GM12878 (cell line): ENCODE data around the gene TMPRSS6. TPM values are rescaled to one million over a fixed set of nuclear protein-coding genes. Genes with fewer than 3 reads are reported as not detected.

Experiments used
- ATAC-seq: fragments of 200-7000 bp; cut with Tn5 transposase; 3 replicates; pipeline ENCODE4 v1.9.1; 2020; ENCODE audit warnings: mild to moderate bottlenecking, moderate library complexity
- BruUV-seq: library from RNA; stranded (reverse); fragments of 400-500 nt; replicated peaks from 2 replicates; lab custom pipeline; 2021; lab: Mats Ljungman, UMichigan
- CTCF ChIA-PET: fragments of 300-600 bp; sonication (Branson Sonifier 250); formaldehyde crosslinking; extraction: SDS; loops from one replicate; lab custom pipeline; 2021; ENCODE audit warnings: inconsistent platforms; lab: Yijun Ruan, JAX
- POLR2A ChIA-PET: fragments of 350-600 bp; formaldehyde crosslinking; extraction: SDS; loops from one replicate; lab custom pipeline; 2021; ENCODE audit warnings: inconsistent platforms; lab: Charles Lee
- RAD21 ChIA-PET: fragments of 300-600 bp; sonication (Branson Sonifier 250); formaldehyde crosslinking; loops from one replicate; lab custom pipeline; 2023; ENCODE audit warnings: antibody characterized with exemption; ENCODE audit not compliant: unreplicated experiment; lab: Charles Lee
- SMC1A ChIA-PET: fragments of 300-600 bp; sonication (Branson Sonifier 250); formaldehyde crosslinking; loops from one replicate; lab custom pipeline; 2023; ENCODE audit not compliant: unreplicated experiment, uncharacterized antibody; lab: Charles Lee
- DNase-seq: peaks from one replicate; pipeline ENCODE4 v3.0.0-alpha.2; 2011; ENCODE audit warnings: low read depth, low spot score
- FAIRE-seq: peaks from 3 replicates; lab custom pipeline; 2011; peaks lifted over from hg19 to GRCh38; lab: Jason Lieb, UNC
- H2AFZ ChIP-seq: 2 replicates; pipeline ENCODE4 v1.6.0; 2011; ENCODE audit warnings: low read depth, low read length, control low read depth; ENCODE audit not compliant: control insufficient read depth
- H3K27ac ChIP-seq: 2 replicates; pipeline ENCODE4 v1.5.1; 2011; ENCODE audit warnings: control low read depth; ENCODE audit not compliant: control insufficient read depth, insufficient read depth
- H3K27me3 ChIP-seq, 2 experiments: replicated peaks in 1 of 2; 2 replicates each; pipeline versions ENCODE4 v1.6.0 to v1.6.1; 2011; ENCODE audit warnings: low read length in 1 of 2; ENCODE audit not compliant: control insufficient read depth in 2 of 2, insufficient read depth in 2 of 2
- H3K36me3 ChIP-seq, 2 experiments: 2 replicates each; pipeline ENCODE4 v1.5.1; 2011; ENCODE audit warnings: low read length in 1 of 2; ENCODE audit not compliant: control insufficient read depth in 2 of 2, insufficient read depth in 2 of 2
- H3K4me1 ChIP-seq: 2 replicates; pipeline ENCODE4 v1.6.1; 2011; ENCODE audit warnings: mild to moderate bottlenecking, low read length, moderate library complexity, mixed read lengths; ENCODE audit not compliant: control insufficient read depth, insufficient read depth
- H3K4me2 ChIP-seq: 2 replicates; pipeline ENCODE4 v1.6.0; 2011; ENCODE audit warnings: control low read depth; ENCODE audit not compliant: control insufficient read depth, insufficient read depth
- H3K4me3 ChIP-seq: fragments of 200-600 bp; sonication (generic); 2 replicates; pipeline ENCODE4 v1.5.1; 2016
- H3K79me2 ChIP-seq: 2 replicates; pipeline ENCODE4 v1.6.0; 2011; ENCODE audit warnings: low read length; ENCODE audit not compliant: control insufficient read depth, insufficient read depth
- H3K9ac ChIP-seq: 2 replicates; pipeline ENCODE4 v1.8.0; 2011; ENCODE audit warnings: low read length, control low read depth, mixed read lengths; ENCODE audit not compliant: control insufficient read depth, insufficient read depth
- H3K9me3 ChIP-seq: replicated peaks from 3 replicates; pipeline ENCODE4 v1.5.1; 2011; ENCODE audit warnings: mild to moderate bottlenecking, low read length; ENCODE audit not compliant: control insufficient read depth, insufficient read depth
- H4K20me1 ChIP-seq: 2 replicates; pipeline ENCODE4 v1.6.0; 2011; ENCODE audit not compliant: control insufficient read depth, insufficient read depth
- BACH1 ChIP-seq: fragments of 450-650 bp; IDR thresholded peaks from 2 replicates; pipeline ENCODE4 v1.6.1; 2017; ENCODE audit warnings: mild to moderate bottlenecking, borderline replicate concordance
- NFYA ChIP-seq: IDR thresholded peaks from 2 replicates; pipeline ENCODE4 v1.6.1; 2011; ENCODE audit warnings: low read depth, mild to moderate bottlenecking, low read length, improper control_type of control experiment, borderline replicate concordance
- NR2C1 ChIP-seq: fragments of 450-650 bp; IDR thresholded peaks from 2 replicates; pipeline ENCODE4 v1.6.1; 2017; ENCODE audit warnings: antibody characterized with exemption, mild to moderate bottlenecking, moderate library complexity
- SMAD1 ChIP-seq: fragments of 450-650 bp; IDR thresholded peaks from 2 replicates; pipeline ENCODE4 v1.6.1; 2018; ENCODE audit warnings: mild to moderate bottlenecking, low read depth; ENCODE audit not compliant: partially characterized antibody
- SP1 ChIP-seq: IDR thresholded peaks from one replicate; pipeline ENCODE4 v1.6.1; 2011; ENCODE audit warnings: low read depth, low read length
- SPI1 ChIP-seq: IDR thresholded peaks from 2 replicates; pipeline ENCODE4 v1.6.1; 2011; ENCODE audit warnings: low read depth, mild to moderate bottlenecking, low read length, moderate library complexity, borderline replicate concordance; ENCODE audit not compliant: insufficient read depth
- YY1 ChIP-seq: IDR thresholded peaks from 2 replicates; pipeline ENCODE4 v1.6.1; 2011; ENCODE audit warnings: low read depth, mild to moderate bottlenecking, low read length
- WGBS: methylation state at CpG from one replicate; pipeline ENCODE4 v1.1.6; 2016; ENCODE audit warnings: low lambda C conversion rate; ENCODE audit not compliant: insufficient replicate concordance, insufficient coverage; ENCODE audit errors: missing lambda C conversion rate; 5-methylcytosine and 5-hydroxymethylcytosine counted together
- in situ Hi-C: fragments of 300-500 bp; cut with MboI; formaldehyde crosslinking; loops from 9 replicates; pipeline ENCODE4 v1.14.3; 2018; ENCODE audit warnings: mixed read lengths
- intact Hi-C: fragments of 100-400 bp; cut with micrococcal nuclease; formaldehyde crosslinking; loops from one replicate; pipeline ENCODE4 v1.14.2; 2022; ENCODE audit not compliant: unreplicated experiment
- polyA plus RNA-seq, 11 experiments: library from polyadenylated mRNA; depleted of rRNA in 4 of 11; unstranded in 6 of 11; stranded (reverse) in 5 of 11; fragments of >200 nt; fragmentation: Nextera tagmentation in 4 of 11; fragmentation: Illumina TruSeq in 1 of 11; extraction: Ambion mirVana in 4 of 11; extraction: Trizol in 1 of 11; gene quantifications; 1 replicate in 1 of 11; 2 replicates in 10 of 11; pipeline versions ENCODE4 v1.2.1 to v1.2.3, GENCODE V29; 2011 to 2016; ENCODE audit warnings: inconsistent platforms in 2 of 11, missing spikeins in 2 of 11, low read depth in 1 of 11
- total RNA-seq, 4 experiments: library from RNA; depleted of rRNA in 3 of 4; stranded (reverse); fragments of >200 nt in 3 of 4; fragmentation: Illumina TruSeq in 1 of 4; extraction: Trizol in 1 of 4; gene quantifications; 2 replicates each; pipeline versions ENCODE4 v1.2.1 to v1.2.3, GENCODE V29; 2013 to 2021
- TF ChIP-seq, protein P1 (sequence below): fragments of 450-650 bp; IDR thresholded peaks from 2 replicates; pipeline ENCODE4 v1.6.1; 2017; ENCODE audit warnings: mild to moderate bottlenecking, low read depth, inconsistent platforms; ENCODE audit not compliant: poor library complexity, severe bottlenecking
- TF ChIP-seq, protein P2 (sequence below): fragments of 450-650 bp; IDR thresholded peaks from 2 replicates; pipeline ENCODE4 v1.6.1; 2014; ENCODE audit warnings: mild to moderate bottlenecking

TMPRSS6 gene
- total and polyA plus RNA-seq, 10 of the 15 experiments (the other 5 are each of a cell fraction or from before 2014, with no cell fraction given), result 0.06 to 0.69 (median 0.19) TPM; not detected in 6

DNA sequence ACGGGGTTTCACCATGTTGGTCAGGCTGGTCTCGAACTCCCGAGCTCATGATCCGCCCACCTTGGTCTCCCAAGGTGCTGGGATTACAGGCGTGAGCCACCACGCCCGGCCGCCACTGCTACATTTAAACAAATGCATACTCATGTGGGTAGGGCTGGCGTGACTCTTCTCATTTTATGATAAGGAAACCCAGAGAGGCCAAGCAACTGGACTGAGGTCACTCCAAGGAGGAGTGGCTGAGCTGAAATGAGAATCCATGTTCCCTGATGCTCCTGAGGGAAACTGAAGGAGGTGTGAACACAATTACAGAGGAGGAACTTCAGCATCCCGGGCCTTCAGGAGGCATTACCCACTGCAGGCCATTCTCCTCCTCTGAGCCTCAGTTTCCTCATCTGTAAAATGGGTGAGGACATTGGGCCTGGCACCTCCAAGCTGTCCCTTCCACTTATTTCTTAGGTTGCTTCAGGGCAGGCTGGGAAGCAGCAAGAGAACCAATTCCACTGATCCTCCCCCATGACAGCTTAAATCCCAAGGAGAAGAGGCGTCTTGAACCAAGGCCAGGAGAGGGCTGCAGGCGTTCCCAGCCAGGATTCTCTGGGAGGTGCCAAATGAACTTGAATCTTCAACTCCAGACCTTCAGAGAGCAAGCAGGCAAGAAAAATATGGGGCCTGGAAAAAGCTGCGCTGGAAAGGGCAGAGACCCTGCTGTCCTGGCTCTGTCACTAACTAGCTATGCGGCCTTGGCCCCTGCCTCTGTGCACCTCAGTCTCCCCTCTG lies 93.2 kb downstream of the TMPRSS6 start:
- Histone ChIP-seq H3K9ac (no peak overlapping the region), H3K27me3 (no peaks in the 10 kb centered on the region)
- SMC1A ChIA-PET, result interaction anchor here (1.2 kb wide), 1 partner anchor 27 kb away, joined by 4 read pairs; no protein-coding TSS in a partner anchor
- TF ChIP-seq BACH1 (no peak), SMAD1 (no peak)
- TF ChIP-seq, all 136 proteins: peak for 0
- in situ Hi-C loops, result no loop called here
- H3K4me1 ChIP-seq, result peaks cover 2% of the 10 kb centered on the region; the same call in 1 of the 2 replicates
- WGBS, result 80% methylated on average over 14 of the region's 14 CpGs
- FAIRE-seq, result no peak
- DNase-seq, result no peak
- H3K79me2 ChIP-seq, result peaks cover 2% of the 10 kb centered on the region; the same call in 1 of the 2 replicates
- H3K9me3 ChIP-seq, result no peaks in the 10 kb centered on the region
- H2AFZ ChIP-seq, result no peak overlapping the region
- ChIA-PET POLR2A (no interaction called here), CTCF (interaction anchor here (1.1 to 1.8 kb wide), 5 partner anchors 9 to 39 kb away, joined by 3 to 4 read pairs (median 4); no protein-coding TSS in a partner anchor), RAD21 (no interaction called here)
- no peak overlapping the region for H3K4me2 ChIP-seq
- no peak for ATAC-seq
- intact Hi-C loops, result no loop called here
- H4K20me1 ChIP-seq, result no peaks in the 10 kb centered on the region
- no peaks in the 10 kb centered on the region for H3K36me3 ChIP-seq
- no TSS peak for BruUV-seq
- H3K27ac ChIP-seq, result no peak overlapping the region
- no peak overlapping the region for H3K4me3 ChIP-seq

DNA sequence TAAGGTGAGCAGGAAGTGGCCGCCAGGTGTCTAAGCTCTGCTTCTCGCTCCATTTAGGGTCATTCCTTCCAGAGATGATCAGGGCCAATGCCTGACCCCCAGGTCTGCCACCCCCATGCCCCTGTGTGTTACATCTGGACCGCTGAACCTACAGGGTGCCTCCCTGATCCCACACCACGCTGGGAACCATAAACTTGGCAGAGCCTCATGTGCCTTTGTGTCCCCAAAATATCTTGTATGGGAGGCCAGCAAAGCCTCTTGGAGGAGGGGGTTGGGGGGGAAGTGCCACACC lies 94.0 kb downstream of the TMPRSS6 start:
- H3K9me3 ChIP-seq, result no peaks in the 10 kb centered on the region
- WGBS, result 54% methylated on average over 4 of the region's 4 CpGs
- FAIRE-seq (no peak), ATAC-seq (no peak), DNase-seq (no peak)
- H3K36me3 ChIP-seq, result no peaks in the 10 kb centered on the region
- RAD21 ChIA-PET, result no interaction called here
- no peaks in the 10 kb centered on the region for H3K27me3 ChIP-seq
- H3K4me2 ChIP-seq, result no peak overlapping the region
- H3K79me2 ChIP-seq, result peaks cover 2% of the 10 kb centered on the region; the same call in 1 of the 2 replicates
- no peak overlapping the region for H3K27ac ChIP-seq
- H3K4me1 ChIP-seq, result peaks cover 2% of the 10 kb centered on the region; the same call in 1 of the 2 replicates
- in situ Hi-C loops, result no loop called here
- CTCF ChIA-PET, result interaction anchor here (1.6 kb wide), 1 partner anchor 38 kb away, joined by 3 read pairs; no protein-coding TSS in a partner anchor
- no peaks in the 10 kb centered on the region for H4K20me1 ChIP-seq
- SMC1A ChIA-PET, result interaction anchor here (1.2 kb wide), 1 partner anchor 28 kb away, joined by 4 read pairs; no protein-coding TSS in a partner anchor
- BruUV-seq, result no TSS peak
- no peak overlapping the region for H3K4me3 ChIP-seq
- H3K9ac ChIP-seq, result no peak overlapping the region
- intact Hi-C loops, result no loop called here
- H2AFZ ChIP-seq, result no peak overlapping the region
- POLR2A ChIA-PET, result no interaction called here
- TF ChIP-seq NFYA (no peak), YY1 (no peak), NR2C1 (no peak), SPI1 (no peak), SP1 (no peak)
- TF ChIP-seq, protein P1, sequence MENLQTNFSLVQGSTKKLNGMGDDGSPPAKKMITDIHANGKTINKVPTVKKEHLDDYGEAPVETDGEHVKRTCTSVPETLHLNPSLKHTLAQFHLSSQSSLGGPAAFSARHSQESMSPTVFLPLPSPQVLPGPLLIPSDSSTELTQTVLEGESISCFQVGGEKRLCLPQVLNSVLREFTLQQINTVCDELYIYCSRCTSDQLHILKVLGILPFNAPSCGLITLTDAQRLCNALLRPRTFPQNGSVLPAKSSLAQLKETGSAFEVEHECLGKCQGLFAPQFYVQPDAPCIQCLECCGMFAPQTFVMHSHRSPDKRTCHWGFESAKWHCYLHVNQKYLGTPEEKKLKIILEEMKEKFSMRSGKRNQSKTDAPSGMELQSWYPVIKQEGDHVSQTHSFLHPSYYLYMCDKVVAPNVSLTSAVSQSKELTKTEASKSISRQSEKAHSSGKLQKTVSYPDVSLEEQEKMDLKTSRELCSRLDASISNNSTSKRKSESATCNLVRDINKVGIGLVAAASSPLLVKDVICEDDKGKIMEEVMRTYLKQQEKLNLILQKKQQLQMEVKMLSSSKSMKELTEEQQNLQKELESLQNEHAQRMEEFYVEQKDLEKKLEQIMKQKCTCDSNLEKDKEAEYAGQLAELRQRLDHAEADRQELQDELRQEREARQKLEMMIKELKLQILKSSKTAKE, result no peak
- TF ChIP-seq, protein P2, sequence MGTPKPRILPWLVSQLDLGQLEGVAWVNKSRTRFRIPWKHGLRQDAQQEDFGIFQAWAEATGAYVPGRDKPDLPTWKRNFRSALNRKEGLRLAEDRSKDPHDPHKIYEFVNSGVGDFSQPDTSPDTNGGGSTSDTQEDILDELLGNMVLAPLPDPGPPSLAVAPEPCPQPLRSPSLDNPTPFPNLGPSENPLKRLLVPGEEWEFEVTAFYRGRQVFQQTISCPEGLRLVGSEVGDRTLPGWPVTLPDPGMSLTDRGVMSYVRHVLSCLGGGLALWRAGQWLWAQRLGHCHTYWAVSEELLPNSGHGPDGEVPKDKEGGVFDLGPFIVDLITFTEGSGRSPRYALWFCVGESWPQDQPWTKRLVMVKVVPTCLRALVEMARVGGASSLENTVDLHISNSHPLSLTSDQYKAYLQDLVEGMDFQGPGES, result no peak
